ENCODE data around the gene FSTL4. TPM values are rescaled to one million over a fixed set of nuclear protein-coding genes. Genes with fewer than 3 reads are reported as not detected.
"Not testable (repeated sequence)": the region's sequence is repeated elsewhere in the genome, so short reads cannot be mapped to it uniquely, and the experiment has no call there.

The FSTL4 gene
- total RNA-seq, 1 donor from 2014 or later = 0.67 TPM

GRCh38 chr5:133446440-133446839 is 165.9 kb downstream of the FSTL4 start:
- ATAC-seq = no peak
- no peak for DNase-seq
- Histone ChIP-seq H3K27me3 (no peaks in the 10 kb centered on the region), H3K4me1 (no peaks in the 10 kb centered on the region), H3K27ac (no peak overlapping the region), H3K4me3 (no peak overlapping the region), H3K36me3 (no peaks in the 10 kb centered on the region), H3K9me3 (no peaks in the 10 kb centered on the region)
- intact Hi-C loops (cut with DNase I) = no loop called here
- no peak for TF ChIP-seq CTCF (IDR thresholded peaks at IDR 0.05)

GRCh38 chr5:133445744-133446143 is 166.6 kb downstream of the FSTL4 start:
- H3K27ac ChIP-seq = no peak overlapping the region
- TF ChIP-seq CTCF (IDR thresholded peaks at IDR 0.05) = no peak

GRCh38 chr5:133445204-133445603 is 167.1 kb downstream of the FSTL4 start:
- H3K27ac ChIP-seq, DNase-seq: not testable (repeated sequence)

More at GRCh38 chr5:133445744-133446143, 166.6 kb downstream of the FSTL4 start:
- no peaks in the 10 kb centered on the region for H3K9me3 ChIP-seq
- H3K4me1 ChIP-seq = no peaks in the 10 kb centered on the region
- DNase-seq (no peak), ATAC-seq (no peak)
- no peak overlapping the region for H3K4me3 ChIP-seq
- intact Hi-C loops (cut with DNase I) = no loop called here
- no peaks in the 10 kb centered on the region for H3K36me3 ChIP-seq
- no peaks in the 10 kb centered on the region for H3K27me3 ChIP-seq

GRCh38 chr5:133444711-133445110 is 167.6 kb downstream of the FSTL4 start:
- ATAC-seq = no peak
- H3K4me1 ChIP-seq = no peaks in the 10 kb centered on the region

More at GRCh38 chr5:133445204-133445603, 167.1 kb downstream of the FSTL4 start:
- H3K27me3 ChIP-seq; H3K9me3 ChIP-seq; H3K4me3 ChIP-seq; H3K4me1 ChIP-seq; ATAC-seq; intact Hi-C loops (cut with DNase I); H3K36me3 ChIP-seq: not testable (repeated sequence)

GRCh38 chr5:133441166-133441815 is 171.1 kb downstream of the FSTL4 start:
- H3K27ac ChIP-seq = no peak overlapping the region
- intact Hi-C loops (cut with DNase I) = no loop called here
- H3K4me1 ChIP-seq = no peaks in the 10 kb centered on the region
- H3K4me3 ChIP-seq = no peak overlapping the region
- DNase-seq (no peak), ATAC-seq (peak; percentile 6)
- no peak for TF ChIP-seq CTCF (IDR thresholded peaks at IDR 0.05)
- H3K36me3 ChIP-seq = no peaks in the 10 kb centered on the region
- no peaks in the 10 kb centered on the region for H3K9me3 ChIP-seq
- no peaks in the 10 kb centered on the region for H3K27me3 ChIP-seq

More at GRCh38 chr5:133444711-133445110, 167.6 kb downstream of the FSTL4 start:
- H3K27me3 ChIP-seq = no peaks in the 10 kb centered on the region
- no peaks in the 10 kb centered on the region for H3K36me3 ChIP-seq
- no peaks in the 10 kb centered on the region for H3K9me3 ChIP-seq
- H3K4me3 ChIP-seq = no peak overlapping the region
- no peak for DNase-seq
- TF ChIP-seq CTCF (IDR thresholded peaks at IDR 0.05) = no peak
- H3K27ac ChIP-seq = no peak overlapping the region
- intact Hi-C loops (cut with DNase I) = no loop called here

- H3K27ac ChIP-seq = no peak overlapping the region
- no peak for ATAC-seq
- no peak for DNase-seq
- intact Hi-C loops (cut with DNase I) = no loop called here
- H3K9me3 ChIP-seq = no peaks in the 10 kb centered on the region
- no peaks in the 10 kb centered on the region for H3K36me3 ChIP-seq
- no peak overlapping the region for H3K4me3 ChIP-seq
- TF ChIP-seq CTCF (IDR thresholded peaks at IDR 0.05) = no peak
- no peaks in the 10 kb centered on the region for H3K27me3 ChIP-seq
- H3K4me1 ChIP-seq = no peaks in the 10 kb centered on the region
These were observed 171.8 kb downstream of the FSTL4 start for GRCh38 chr5:133440467-133441115.
